HepG2 (cell line): ENCODE data around the gene ETV5. TPM values are rescaled to one million over a fixed set of nuclear protein-coding genes. Genes with fewer than 3 reads are reported as not detected.

Experiments used
- GPBP1L1 ChIP-seq: sonication (generic); formaldehyde crosslinking; IDR thresholded peaks from 2 replicates; pipeline ENCODE4 v1.5.0; 2020; ENCODE audit warnings: mild to moderate bottlenecking, missing genetic modification reagents
- HDAC1 ChIP-seq: sonication (generic); formaldehyde crosslinking; IDR thresholded peaks from 2 replicates; pipeline ENCODE4 v1.5.1; 2020; ENCODE audit warnings: mild to moderate bottlenecking, missing genetic modification reagents
- HOMEZ ChIP-seq: IDR thresholded peaks from 2 replicates; pipeline ENCODE4 v1.6.1; 2016; ENCODE audit warnings: low read depth
- MXD4 ChIP-seq: IDR thresholded peaks from 2 replicates; pipeline ENCODE4 v1.6.1; 2016; ENCODE audit warnings: mild to moderate bottlenecking, missing biosample characterization, missing genetic modification reagents
- PRPF4 ChIP-seq: fragments of 200-400 bp; formaldehyde crosslinking; IDR thresholded peaks from 2 replicates; pipeline ENCODE4 v1.6.1; 2016; ENCODE audit warnings: low read length, low read depth; ENCODE audit not compliant: poor library complexity, severe bottlenecking
- RERE ChIP-seq: IDR thresholded peaks from 2 replicates; pipeline ENCODE4 v1.6.1; 2016; ENCODE audit warnings: low read depth, missing genetic modification reagents, missing compliant biosample characterization
- SMARCE1 ChIP-seq: fragments of 450-650 bp; IDR thresholded peaks from 2 replicates; pipeline ENCODE4 v1.6.1; 2017; ENCODE audit warnings: borderline replicate concordance
- TARDBP ChIP-seq: sonication (generic); formaldehyde crosslinking; IDR thresholded peaks from 2 replicates; pipeline ENCODE4 v1.8.0; 2022; ENCODE audit warnings: mild to moderate bottlenecking, missing genetic modification reagents
- TFDP1 ChIP-seq: IDR thresholded peaks from 2 replicates; pipeline ENCODE4 v1.6.1; 2016; ENCODE audit warnings: missing compliant biosample characterization, missing genetic modification reagents, borderline replicate concordance
- TFE3 ChIP-seq: IDR thresholded peaks from 2 replicates; pipeline ENCODE4 v1.6.1; 2016
- ZMYM4 ChIP-seq: sonication (generic); formaldehyde crosslinking; IDR thresholded peaks from 2 replicates; pipeline ENCODE4 v1.8.1; 2023; ENCODE audit warnings: mild to moderate bottlenecking, missing genetic modification reagents
- ZNF510 ChIP-seq: sonication (generic); formaldehyde crosslinking; IDR thresholded peaks from 2 replicates; pipeline ENCODE4 v1.4.0; 2020; ENCODE audit warnings: low read depth, mild to moderate bottlenecking, missing genetic modification reagents
- ZNF879 ChIP-seq: sonication (generic); formaldehyde crosslinking; IDR thresholded peaks from 2 replicates; pipeline ENCODE4 v1.8.1; 2023; ENCODE audit warnings: missing genetic modification reagents
- ZZZ3 ChIP-seq: sonication (generic); formaldehyde crosslinking; IDR thresholded peaks from 2 replicates; pipeline ENCODE4 v1.4.0; 2020; ENCODE audit warnings: missing genetic modification reagents, mild to moderate bottlenecking, borderline replicate concordance
- polyA plus RNA-seq, 8 experiments: library from polyadenylated mRNA; depleted of rRNA in 3 of 8; stranded (reverse) in 7 of 8; unstranded in 1 of 8; fragments of >200 nt; fragmentation: Illumina TruSeq in 4 of 8; extraction: Trizol in 4 of 8; gene quantifications; 2 replicates each; pipeline versions ENCODE4 v1.2.1 to v1.2.3, GENCODE V29; 2011 to 2016; ENCODE audit warnings: low read depth in 4 of 8, missing spikeins in 1 of 8, mixed read lengths in 1 of 8; ENCODE audit not compliant: insufficient read depth in 1 of 8
- total RNA-seq, 5 experiments: library from RNA; depleted of rRNA; stranded (reverse); fragments of >200 nt; fragmentation: Illumina TruSeq; extraction: Trizol; gene quantifications; 2 replicates each; pipeline ENCODE4 v1.2.3, GENCODE V29; 2016; ENCODE audit warnings: low read depth in 1 of 5
- TF ChIP-seq, protein P1 (sequence below): sonication (generic); formaldehyde crosslinking; IDR thresholded peaks from 2 replicates; pipeline ENCODE4 v1.8.0; 2022; ENCODE audit warnings: low read depth, missing genetic modification reagents

Gene ETV5
- total and polyA plus RNA-seq, 2 of the 13 experiments (the other 11 are each of a cell fraction or from before 2014, with no cell fraction given): 52.9 to 57.2 TPM

DNA sequence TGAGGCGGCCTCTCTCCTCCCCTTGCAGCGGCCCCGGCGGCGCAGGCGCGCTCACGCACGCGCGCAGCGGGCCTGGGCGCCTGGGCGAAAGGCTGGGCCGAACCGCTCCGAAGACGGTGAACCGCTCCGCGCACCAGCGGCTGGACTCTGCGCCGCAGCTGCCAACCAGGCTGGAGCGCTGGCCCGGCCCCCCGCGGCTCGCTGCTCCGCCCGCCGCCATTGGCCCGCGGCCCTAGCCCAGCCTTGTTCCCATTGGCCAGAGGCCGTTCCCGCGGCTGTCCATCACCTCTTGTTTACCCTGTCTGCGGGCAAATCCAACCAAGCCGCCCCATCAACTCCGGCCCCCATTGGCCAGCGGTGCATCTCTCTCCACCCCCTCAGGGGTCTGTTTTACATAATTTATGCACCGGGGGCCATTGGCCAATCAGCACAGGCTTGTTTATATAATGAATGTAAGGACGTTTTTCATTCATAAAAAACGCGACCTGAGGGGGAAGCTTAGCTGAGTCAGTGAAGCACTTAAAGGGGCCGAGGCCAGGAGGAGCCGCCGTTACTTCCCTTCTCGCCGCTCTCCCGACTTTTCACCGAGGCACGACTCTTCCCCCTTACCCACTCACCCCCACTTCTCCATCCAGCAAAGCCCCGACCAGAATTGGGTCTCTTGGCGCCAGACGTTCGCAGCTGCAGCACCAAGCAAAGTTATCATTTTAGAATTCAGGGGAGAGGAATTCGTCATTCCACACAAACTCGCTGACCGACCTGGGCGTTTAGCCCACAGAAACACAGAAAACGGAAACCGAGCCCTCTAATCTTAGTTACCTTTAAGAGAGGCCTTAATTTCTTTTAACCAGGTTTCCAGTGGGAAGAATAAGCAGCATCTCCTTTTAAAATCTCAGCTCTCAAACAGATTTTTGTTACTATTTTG lies at the start of gene ETV5 (continued):
- TF ChIP-seq HDAC1: peak; percentile 15
- no peak for TF ChIP-seq ZNF510 (CRISPR knock-in tag)
- no peak for TF ChIP-seq ZNF879
- 0 out of 2 replicates have a peak, but pooled peaks have one; percentile 10 for TF ChIP-seq TFE3 (CRISPR knock-in tag)
- TF ChIP-seq GPBP1L1: no peak
- no peak for TF ChIP-seq HOMEZ
- 0 out of 2 replicates have a peak, but pooled peaks have one; percentile 40 for TF ChIP-seq ZZZ3 (CRISPR knock-in tag)
- TF ChIP-seq, protein P1, sequence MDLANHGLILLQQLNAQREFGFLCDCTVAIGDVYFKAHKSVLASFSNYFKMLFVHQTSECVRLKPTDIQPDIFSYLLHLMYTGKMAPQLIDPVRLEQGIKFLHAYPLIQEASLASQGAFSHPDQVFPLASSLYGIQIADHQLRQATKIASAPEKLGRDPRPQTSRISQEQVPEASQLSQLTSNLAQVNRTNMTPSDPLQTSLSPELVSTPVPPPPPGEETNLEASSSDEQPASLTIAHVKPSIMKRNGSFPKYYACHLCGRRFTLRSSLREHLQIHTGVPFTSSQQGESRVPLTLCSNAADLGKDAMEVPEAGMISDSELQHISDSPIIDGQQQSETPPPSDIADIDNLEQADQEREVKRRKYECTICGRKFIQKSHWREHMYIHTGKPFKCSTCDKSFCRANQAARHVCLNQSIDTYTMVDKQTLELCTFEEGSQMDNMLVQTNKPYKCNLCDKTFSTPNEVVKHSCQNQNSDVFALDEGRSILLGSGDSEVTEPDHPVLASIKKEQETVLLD (CRISPR knock-in tag): no peak
- no peak for TF ChIP-seq PRPF4
- peak; percentile 45; the same call in 1 of the 2 replicates for TF ChIP-seq TFDP1 (CRISPR knock-in tag)
- peak; percentile 43; the same call in 1 of the 2 replicates for TF ChIP-seq MXD4 (CRISPR knock-in tag)
- peak; percentile 26; the same call in 1 of the 2 replicates for TF ChIP-seq RERE
- TF ChIP-seq TARDBP (CRISPR knock-in tag): no peak
- TF ChIP-seq SMARCE1: no peak
- peak; percentile 71 for TF ChIP-seq ZMYM4
